GM19099 (cell line): ENCODE measurements around the gene DSTYK.
A peak's percentile ranks its signal among the peaks of the same experiment; 100 is the strongest.

Experiments
- POLR2A ChIP-seq: IDR thresholded peaks from 3 replicates; pipeline ENCODE4 v1.6.1; 2011; ENCODE audit warnings: low read depth; ENCODE audit not compliant: insufficient read length; ENCODE audit errors: extremely low read depth

Gene DSTYK, protein sequence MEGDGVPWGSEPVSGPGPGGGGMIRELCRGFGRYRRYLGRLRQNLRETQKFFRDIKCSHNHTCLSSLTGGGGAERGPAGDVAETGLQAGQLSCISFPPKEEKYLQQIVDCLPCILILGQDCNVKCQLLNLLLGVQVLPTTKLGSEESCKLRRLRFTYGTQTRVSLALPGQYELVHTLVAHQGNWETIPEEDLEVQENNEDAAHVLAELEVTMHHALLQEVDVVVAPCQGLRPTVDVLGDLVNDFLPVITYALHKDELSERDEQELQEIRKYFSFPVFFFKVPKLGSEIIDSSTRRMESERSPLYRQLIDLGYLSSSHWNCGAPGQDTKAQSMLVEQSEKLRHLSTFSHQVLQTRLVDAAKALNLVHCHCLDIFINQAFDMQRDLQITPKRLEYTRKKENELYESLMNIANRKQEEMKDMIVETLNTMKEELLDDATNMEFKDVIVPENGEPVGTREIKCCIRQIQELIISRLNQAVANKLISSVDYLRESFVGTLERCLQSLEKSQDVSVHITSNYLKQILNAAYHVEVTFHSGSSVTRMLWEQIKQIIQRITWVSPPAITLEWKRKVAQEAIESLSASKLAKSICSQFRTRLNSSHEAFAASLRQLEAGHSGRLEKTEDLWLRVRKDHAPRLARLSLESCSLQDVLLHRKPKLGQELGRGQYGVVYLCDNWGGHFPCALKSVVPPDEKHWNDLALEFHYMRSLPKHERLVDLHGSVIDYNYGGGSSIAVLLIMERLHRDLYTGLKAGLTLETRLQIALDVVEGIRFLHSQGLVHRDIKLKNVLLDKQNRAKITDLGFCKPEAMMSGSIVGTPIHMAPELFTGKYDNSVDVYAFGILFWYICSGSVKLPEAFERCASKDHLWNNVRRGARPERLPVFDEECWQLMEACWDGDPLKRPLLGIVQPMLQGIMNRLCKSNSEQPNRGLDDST

DNA sequence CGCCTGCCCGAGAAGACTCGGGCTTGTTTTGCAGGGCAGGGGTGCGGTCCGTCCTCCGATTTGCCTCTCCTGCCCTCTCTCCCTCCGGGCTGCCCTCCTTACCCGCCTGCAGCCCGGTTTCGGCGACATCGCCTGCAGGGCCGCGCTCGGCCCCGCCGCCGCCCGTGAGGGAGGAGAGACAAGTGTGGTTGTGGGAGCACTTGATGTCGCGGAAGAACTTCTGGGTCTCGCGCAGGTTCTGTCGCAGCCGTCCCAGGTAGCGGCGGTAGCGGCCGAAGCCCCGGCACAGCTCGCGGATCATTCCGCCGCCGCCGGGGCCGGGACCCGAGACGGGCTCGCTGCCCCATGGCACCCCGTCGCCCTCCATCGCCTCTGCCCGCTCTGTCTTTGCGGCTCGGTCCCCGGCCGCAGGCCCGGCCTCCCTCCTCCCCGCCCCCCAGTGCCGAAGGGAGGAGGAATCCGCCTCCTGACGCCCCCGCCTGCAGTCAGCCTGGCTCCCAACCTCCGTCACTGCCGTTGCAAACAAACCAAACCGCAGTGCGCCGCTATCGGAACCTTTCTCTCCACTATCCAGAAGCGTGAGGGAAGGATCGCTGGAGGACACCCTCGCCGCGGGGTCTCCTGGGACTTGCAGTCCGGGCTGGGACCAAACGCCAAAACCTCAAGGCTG, at the start of gene DSTYK:
TSS of gene DSTYK (minus strand) at position 534 of the 670 bp plus-strand sequence. CDS start at position 367, 167 bp downstream.
- peak; percentile 45 for TF ChIP-seq POLR2A

DNA sequence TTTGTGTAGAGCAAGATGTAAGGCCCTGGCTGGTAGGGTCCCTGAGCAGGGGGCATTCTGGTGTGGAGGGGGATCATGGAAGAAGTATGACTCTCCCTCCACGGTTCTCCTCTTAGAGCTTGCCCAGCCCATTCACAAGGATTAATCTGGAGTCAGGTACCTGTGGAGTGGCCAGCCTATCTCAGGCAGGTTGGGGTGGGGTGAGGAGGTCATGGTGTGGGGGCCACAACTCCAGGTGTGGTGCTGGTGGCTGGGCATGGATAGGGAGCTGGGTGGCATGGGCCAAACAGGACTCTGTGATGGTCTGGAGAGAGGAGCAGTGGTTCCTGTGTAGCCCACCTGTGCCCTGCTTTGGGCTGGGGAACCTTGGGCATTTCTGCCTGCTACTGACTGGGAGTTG, 48.5 kb upstream of the DSTYK start:
- no peak for TF ChIP-seq POLR2A

DNA sequence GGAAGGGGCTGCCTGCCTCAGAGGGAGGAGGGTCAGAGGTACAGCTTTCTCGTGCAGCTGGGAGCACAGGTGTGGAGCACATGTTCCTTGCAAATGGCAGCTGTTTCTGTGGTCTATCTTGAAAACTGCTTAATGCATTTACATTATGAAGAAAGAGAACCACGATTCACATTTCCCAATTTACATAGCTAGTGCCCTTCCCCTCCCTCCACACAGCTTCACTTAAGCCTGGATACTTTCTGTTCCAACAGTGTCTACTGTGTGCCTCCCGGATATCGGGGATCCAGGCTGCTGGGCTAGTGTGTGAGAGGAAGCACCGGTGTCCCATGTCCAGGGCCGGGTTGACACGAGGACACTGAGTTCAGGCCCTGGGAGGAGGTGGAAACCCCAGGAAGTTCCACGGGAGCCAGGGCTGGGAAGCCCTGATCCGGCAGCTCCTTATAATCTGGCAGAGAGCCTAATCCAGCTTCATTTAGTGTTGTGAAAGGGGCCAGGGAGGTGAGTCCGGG, 47.9 kb upstream of the DSTYK start:
- no peak for TF ChIP-seq POLR2A

DNA sequence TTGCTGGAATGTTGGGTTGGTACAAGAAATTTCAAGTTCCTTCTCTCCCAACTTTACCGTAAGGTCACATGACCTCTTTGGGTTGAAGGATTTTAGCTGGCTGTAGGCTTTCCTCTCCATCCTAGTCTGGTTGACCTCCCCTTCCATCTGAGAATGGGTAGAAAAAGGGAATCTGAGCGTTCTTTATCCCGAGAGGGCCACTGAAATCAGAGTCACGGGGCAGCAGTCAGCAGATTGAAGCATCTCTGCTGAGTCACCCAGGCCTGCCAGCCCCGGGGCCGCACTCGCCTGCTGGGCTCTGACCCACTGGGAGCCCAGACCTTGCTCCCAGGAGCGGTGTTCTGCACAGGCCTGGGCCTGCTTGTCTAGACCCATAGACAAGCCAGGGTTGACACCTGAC, 47.2 kb upstream of the DSTYK start:
- no peak for TF ChIP-seq POLR2A

DNA sequence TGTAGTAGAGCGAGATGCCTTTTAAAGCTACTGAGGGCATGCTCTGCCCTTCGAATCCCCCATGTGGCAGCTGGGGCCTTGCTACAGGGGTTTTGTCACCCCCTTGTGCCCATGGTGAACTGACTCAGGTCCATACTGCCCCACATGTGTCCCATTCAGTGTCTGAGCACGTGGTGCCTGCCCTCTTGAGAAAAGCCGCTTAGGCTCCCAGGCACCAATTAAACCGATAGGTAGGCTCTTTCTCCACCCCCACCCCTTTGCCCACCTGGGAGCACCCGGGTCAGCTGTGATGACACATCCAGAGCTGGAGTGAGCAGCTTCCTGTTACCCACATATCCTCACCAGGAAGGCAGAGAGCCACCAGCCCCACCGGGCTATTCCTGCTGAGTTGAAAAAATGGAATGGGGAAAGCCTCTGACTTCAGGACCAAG, 46.8 kb upstream of the DSTYK start:
- no peak for TF ChIP-seq POLR2A

DNA sequence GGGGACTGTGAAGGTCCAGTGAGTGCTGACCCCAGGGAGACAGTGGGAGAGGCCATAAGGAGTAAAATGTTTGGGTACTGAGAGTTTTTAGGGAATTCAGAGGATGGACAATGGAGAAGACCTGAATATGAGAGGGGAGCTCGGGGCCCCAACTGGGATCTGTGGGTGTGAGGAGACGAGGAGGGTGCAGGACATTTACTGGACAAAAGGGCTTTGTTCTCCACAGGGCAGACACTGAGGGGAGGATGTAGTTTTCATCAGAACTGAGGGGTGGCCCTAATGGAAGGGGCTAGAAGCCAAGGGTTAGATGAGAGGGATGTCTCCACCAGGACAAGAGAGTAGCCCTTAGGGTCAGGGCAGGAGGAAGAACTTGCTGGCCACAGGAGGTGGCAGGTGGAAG, 46.2 kb upstream of the DSTYK start:
- TF ChIP-seq POLR2A = no peak

DNA sequence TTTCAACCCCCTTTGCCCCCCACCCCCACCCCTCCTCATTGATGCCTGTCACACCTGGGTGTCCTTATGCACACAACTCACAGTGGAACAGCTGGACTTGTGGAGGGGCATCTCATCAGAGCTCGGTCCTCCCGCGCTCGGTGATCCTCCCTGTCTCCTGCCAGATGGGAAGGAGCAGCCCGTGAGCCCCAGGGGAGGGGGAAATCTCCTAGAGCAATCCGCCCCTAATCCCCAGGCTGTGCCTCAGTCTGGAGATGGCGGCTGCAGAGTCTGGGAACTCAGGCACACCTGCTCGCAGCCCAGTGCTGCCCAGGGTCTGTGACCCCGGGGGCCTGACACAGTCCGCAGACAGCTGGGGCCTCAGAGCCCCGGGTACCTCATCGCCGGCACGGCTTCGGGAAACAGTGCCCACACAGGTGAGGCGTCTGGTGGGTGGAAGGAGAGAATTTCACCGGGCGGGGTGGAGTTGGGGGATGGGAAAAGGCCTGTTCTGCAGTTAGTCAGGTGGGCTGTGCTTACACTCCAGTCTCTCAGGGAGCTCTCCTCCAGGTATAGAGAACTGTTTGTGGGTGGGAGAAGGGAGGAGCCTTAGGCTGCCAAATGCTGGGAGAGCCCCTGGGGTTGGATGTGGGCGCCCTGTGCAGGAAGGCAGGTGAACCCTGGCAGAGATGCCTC, 45.6 kb upstream of the DSTYK start:
- no peak for TF ChIP-seq POLR2A

DNA sequence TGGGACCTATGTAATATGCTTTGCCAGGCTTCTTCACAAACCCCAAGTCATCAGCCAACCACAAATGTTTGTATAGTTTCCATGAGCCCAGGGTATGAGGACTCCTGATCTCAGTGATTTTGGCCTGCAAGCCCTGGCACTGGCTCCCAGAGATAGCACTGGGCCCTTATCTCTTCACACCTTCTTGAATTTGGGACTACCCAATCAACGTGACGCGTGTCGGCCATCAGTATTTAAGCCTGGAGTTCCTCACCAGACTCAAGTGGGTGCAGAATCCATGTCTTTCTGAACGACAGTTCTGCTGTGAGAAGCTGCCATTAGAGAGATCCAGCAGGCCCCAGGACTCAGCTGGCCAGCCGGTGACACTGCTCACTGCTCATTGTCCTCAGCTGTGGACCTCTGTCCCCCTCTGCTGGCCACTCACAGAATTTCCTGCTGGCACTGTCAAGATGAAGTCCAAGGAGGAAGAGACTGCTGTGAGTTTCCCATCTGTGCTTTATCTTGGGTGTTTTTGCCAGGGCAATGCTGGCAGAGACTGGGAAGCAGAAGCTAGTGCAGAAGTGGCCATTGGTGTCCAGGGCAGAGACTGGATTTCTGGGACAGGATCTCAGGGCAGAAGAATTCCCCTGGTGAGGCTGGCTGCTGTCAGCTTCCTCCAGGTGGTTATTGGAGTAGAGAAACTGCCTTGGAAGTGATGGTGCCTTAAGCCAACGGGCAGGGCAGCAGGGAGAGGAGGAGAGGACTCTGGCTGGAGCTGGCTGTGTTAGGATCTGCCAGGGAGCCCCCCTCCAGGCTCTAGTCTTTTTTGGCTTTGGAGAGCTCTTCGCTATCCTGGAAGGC, 44.7 kb upstream of the DSTYK start:
- no peak for TF ChIP-seq POLR2A

DNA sequence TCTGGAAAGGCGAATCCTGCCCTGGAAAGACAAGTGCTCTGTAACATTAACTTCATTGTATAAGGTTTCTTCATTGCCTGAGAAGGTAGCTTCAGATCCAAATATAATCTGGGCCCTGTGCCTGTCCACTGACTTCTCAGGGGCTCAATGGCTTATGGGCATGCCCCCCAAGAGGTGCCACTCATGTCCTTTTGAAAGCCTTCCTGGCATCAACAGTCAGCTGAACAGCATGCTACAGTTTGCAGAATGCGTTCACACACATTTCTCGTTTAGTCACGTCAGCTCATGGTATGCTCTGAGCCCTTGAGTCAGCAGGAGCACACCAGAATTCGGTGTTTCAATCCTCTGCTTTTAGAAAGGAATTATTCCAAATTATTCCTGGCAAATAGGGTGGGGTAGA, 40.1 kb upstream of the DSTYK start:
- TF ChIP-seq POLR2A = no peak

DNA sequence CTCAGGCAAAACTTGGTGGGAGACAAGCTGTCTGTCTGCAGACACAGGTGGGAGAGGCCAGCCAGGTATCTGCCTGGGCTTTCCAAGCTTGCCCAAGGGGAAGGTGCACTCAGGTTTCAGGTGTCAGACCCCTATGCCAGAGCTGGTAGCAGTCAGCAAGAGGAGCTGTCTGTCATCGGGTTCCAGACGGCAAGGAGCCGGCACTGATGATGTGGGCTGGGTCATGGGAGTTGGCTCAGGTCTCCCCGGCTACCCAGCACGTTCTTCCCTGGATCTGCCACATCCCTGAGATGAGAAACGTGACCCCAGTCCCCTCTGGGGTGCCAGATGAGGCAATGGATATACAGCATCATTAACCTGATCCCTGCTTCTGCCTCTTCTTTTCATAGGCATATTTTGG, 39.2 kb upstream of the DSTYK start:
- no peak for TF ChIP-seq POLR2A

DNA sequence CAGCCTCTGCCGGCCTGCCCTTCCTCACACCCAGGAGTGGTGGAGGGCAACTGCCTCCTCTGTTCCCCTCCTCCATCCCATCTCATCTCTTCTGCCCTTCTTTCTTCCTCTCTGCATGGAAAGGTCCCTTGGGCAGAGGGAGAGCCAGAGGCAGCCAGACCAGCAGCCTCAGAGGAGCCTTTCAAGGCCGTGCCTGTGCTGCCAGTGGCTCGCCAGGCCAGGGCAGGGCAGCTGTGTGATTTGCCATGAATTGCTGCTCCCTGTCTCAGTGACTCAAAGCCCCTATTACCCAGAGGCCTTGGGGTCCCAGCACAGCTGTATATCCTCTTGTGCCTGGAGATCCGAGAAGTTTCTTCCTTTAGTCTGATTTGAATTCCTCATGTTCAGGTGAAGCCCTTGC, 38.1 kb upstream of the DSTYK start:
- no peak for TF ChIP-seq POLR2A

DNA sequence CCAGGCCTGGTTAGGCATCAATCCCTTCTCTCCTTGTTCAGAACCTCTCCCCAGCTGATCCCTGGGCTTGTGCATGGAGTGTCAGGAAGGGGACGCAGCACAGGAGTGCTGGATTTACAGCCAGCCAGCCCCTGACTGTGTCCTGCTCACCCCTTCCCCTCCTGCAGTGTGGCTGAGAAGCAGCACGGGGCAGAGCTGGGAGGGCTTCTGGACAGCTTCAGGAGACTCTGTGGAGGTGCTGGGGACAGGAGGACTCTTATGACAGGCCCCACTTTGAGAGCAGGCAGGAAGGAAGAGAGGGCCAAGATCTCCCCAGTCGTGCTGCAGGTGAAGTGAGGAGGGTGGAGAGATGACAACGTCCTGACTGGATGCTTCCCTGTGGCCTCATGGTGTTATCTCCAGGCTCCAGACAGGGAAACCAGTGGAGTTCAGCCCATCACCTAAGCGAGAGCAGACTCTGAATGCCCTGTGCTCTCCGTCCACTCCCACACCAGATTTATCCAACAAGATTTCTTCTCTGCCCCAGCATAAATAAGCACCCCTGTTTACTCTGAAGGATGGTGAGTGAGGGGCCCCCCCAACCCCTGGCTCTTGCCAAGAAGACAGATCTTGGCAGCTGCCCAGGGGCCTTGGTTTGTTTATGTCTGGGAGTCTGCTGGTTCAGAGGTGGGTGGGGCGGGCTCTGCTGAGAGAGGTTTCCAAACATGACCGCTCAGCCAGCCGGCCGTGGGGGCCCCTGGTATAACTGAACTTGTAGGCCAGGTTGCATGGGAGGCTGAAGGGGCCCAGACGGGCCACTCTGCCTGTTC, 37.5 kb upstream of the DSTYK start:
- no peak for TF ChIP-seq POLR2A

DNA sequence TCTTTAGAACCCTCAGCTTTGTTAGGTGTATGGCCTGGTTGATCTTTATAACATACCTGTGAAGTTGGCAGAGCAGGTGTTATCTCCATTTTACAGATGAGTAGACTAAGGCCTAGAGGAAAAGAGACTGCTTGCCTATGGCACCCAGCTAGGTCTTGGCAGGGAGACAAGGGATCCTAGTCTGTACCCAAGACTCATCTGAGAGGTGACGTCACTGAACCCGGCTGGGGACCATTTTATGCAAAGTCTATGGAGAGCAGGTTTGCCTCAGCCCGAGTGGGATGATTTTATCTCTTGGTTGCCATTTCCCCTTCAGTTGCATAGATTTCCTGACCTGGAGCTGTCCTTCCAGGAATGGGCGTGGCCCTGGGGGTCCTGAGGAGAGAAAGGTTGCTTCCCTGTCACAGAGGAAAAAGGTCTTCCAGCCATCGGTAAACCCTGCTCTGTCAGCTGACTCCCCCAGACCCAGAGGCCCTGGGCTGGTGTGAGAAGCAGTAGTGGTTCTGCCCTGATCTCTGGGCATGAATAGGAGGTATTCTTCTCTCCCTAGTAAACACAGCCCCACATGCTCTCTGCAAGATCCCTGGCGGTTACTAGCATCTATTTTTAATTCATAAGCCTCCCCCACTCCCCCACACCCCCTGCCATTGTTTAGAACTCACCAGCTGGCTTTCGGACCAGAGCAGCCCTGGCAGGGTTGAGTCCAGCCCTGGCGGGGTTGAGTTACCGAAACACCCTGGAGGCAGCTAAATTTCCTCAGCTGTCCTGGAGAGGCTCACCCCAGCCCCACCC, 35.8 kb upstream of the DSTYK start:
- TF ChIP-seq POLR2A = no peak
